A549 treated with Mapracorat at 1 μM for 4 hours (cell line): Measurements from ENCODE around the gene ALAS1. TPM values are rescaled to one million over a fixed set of nuclear protein-coding genes. Genes with fewer than 3 reads are reported as not detected.

Source experiments
- total RNA-seq: library from RNA; stranded (reverse); fragments of 200-300 nt; extraction: Qiagen RNA extraction; gene quantifications from 5 replicates; pipeline ENCODE4 v1.2.3, GENCODE V29; 2022

The ALAS1 gene
- 44.1 to 50.3 TPM (median 48.7 TPM) in 5 replicates for total RNA-seq

DNA sequence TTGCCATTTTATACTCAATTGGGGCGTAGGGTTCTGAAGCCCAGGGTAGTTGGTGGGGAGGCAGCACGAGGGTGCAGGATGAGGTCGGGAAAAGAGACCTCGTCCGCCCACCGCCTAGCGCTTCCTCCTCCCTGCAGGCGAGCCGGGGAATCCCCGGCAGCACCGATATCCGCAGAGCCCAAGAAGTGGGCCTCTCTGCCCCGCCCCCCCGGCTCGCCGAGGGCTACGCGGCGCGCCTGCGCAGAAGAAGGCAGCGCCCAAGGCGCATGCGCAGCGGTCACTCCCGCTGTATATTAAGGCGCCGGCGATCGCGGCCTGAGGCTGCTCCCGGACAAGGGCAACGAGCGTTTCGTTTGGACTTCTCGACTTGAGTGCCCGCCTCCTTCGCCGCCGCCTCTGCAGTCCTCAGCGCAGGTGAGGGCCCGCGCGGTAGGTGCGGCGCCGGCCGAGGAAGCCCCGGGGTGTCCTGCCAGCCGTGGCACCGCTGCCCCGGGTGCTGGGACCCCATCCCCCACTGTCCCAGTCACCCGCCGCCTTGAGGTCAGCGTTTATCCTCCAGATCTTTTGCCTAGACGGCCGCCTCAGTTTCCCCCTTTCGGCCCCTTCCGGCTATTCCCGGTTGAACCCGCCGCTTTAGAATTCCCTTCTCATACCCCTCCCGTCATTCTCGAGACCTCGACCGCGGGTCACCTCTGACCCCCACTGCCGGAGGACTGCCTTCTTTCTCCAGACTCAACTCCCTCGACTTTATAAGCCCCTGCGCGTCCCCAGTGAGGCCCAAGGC, at the start of gene ALAS1:
Gene ALAS1 (plus strand): TSS at position 319 of the 784 bp plus-strand sequence. CDS start 1,082 bp downstream, outside the sequence.

DNA sequence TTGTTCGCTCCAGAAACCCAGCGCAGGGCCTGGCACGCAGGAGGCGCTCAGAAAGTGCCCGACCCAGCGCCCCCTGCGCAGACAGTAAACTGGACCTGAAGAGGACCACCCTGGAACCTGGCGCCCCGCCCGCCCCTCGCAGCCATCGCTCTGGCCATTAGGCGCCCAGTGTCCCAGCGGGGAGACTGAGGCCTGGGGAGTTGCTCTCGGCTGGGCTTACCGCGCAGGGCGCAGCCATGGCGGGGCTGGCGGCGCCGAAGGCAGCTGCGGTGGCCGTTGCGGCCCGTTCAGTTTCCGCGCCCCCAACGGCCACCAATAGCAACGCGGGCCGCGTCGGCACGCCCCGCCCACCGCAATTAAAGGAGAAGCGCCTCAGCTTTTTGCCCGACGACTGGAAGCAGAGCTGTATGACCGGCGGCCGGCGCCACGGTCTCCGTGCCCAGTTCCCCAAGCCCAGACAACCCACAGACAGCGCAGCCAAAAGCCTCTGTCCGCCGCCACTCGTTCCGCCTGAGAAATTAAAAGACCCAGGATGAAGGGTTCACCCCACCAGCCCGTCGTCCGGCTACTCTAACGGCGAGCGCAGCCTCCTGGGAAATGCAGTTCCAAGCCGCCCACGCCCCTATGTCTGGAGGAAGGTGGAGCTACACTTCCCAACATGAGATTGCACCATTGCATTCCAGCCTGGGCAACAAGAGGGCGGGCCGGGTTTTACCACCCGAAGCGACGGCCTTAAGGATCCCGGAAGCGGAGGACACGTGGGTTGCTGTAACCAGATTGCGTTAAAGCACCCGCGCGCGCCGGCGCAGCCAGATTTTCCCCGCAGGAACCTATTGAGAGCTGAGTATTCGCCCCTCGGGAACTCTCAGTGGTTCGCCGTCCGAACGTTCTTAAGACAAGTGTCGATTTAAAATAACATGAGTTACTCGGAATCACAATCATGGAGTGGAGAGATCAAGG, 43.5 kb upstream of the ALAS1 start, which contains the start of gene POC1A:
Gene POC1A (minus strand): TSS at position 289 of the 960 bp plus-strand sequence. CDS start 51 bp downstream, at position 238.

DNA sequence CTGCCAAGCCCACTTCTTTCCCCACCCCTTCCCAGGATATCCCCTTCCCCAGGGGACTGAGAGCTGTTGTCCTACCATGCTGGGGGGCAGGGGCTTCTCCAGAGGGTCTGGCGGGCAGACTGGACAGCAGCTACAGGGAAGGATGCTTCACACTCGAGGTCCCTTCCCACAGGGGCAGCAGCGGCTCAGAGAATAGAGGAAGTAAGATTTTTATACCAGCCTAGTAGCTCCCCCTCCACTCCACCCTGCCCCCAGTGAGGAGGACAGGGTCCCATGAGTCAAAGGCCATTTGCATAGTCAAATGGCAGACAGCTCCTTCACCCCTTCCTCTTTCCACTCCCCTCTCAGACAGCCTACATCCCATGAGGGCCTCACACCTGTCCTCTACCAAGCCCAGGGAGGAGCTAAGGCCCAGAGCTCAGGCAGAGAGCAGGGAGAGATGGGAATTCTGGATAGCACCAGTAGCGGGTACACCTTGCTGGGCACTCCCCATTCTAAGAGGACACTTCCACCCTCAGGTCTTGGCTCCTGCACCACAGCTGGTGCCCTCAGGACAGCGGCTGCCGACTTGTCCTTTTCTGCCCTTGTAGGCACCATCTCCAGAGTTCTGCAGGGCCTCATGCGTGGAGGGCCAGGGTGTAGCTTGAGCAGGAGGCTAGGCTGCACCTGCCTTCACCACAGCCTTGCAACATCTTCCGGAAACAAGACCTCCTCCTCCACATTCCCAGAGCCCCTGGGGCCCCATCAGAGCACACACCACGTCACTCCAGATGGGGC, 27.7 kb downstream of the ALAS1 start, which contains the start of gene TLR9:
Gene TLR9 (minus strand): TSS at position 194 of the 777 bp plus-strand sequence. CDS start 116 bp downstream, at position 78.

DNA sequence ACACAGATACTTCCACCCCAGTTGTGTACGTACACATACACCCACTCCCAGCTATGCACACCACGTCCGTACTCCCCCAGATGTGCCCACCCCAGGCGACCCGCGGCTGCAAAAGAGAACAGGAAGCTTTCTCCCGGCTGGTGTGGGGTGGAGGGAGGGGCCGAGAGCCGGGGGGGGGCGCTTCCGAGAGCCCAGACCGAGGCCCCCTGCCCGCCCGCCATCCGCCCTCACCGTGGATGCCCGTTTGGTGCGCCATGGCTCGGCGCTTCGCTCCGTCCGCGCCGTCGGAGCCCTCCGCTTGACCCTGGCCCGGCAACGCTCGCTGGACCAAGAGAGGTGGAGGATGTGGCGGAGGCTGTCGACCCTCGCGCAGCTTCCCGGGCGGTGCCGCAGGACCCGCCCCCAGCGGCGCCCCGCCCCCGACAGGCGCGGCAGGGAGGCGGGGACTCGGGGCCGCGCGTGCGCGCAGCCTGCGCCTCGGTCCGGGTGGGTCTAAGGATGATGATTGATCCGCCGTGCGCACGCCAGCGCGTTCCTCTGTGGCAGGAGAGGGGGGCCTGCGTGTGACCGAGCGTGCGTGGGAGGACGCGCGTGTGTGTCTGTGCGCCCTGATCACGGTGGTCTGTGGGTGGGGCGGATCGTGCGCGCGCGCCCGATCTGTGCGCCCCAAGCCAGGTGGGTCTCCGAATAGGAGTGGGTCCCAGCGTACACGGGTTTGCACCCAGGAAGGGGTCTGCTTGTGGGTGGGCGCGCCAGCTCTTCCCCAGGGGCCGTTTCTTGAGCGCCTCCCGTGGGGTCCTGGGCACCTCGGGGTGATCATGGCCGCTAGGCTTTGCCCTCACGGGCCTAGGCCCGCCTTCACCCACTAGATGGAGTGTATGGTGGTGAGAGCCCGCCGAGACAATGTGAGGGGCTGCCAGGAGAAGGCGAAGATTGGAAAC, 41.1 kb downstream of the ALAS1 start, which contains the start of gene TWF2:
Gene TWF2 (minus strand): TSS at position 398 of the 941 bp plus-strand sequence. CDS start 142 bp downstream, at position 256.

DNA sequence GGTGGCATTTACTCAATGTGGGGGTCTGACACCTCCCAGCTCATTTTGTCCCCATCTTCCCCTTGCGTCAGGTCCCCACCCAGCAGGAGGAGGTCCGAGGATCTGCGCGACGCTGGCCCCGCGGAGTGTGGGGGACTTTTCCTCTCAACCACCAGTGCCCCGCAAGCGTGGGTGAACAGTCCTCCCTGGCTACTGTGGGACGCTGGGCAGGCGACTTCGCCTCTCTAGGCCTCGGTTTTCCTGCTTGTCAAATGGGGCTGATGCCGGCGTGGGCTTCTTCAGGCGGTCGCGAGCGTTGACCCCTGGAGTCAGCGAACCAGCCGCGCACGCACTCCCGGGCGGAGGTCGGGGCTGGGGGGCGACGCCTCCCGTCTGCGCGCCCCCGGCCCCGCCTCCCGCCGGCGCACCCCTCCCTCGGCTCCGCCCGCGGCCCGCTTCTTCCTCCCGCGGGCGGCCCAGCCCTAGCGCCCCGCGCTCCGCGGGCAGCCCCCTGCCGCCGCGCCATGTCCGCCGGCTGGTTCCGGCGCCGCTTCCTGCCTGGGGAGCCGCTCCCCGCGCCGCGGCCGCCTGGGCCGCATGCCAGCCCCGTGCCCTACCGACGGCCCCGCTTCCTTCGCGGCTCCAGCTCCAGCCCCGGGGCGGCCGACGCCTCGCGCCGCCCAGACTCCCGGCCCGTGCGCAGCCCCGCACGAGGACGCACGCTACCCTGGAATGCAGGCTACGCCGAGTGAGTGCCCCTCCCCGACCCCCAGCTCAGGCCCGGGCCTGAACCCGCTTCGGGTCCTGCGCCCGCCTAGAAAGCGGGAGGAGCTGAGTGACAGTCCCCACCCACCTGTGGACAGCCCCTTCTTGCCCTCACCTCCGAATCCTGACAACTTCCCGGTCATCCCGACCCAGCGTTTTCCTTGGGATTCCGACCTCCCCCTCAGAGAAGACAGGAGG, 47.6 kb downstream of the ALAS1 start, which contains the start of gene PPM1M:
Gene PPM1M (plus strand): TSS at position 438 of the 942 bp plus-strand sequence. CDS start 66 bp downstream, at position 504.

Other genes with a start within 250 kb of the ALAS1 start
- not detected in 5 replicates for gene GPR62, start 242.8 kb upstream of the ALAS1 start, total RNA-seq
- 11.3 to 15.3 TPM (median 13.9 TPM) in 5 replicates for gene PCBP4, start 230.7 kb upstream of the ALAS1 start, total RNA-seq
- 26.9 to 34.3 TPM (median 33.1 TPM) in 5 replicates for gene ABHD14B, start 224.1 kb upstream of the ALAS1 start, total RNA-seq
- 11.7 to 16.1 TPM (median 14.4 TPM) in 5 replicates for gene ABHD14A, start 223.1 kb upstream of the ALAS1 start, total RNA-seq
- 24.6 to 30.1 TPM (median 25.9 TPM) in 5 replicates for gene ACY1, start 214.6 kb upstream of the ALAS1 start, total RNA-seq
- gene RPL29, start 202.3 kb upstream of the ALAS1 start, total RNA-seq: 1,285 to 1,543 TPM (median 1,331 TPM) in 5 replicates
- 19.2 to 22.2 TPM (median 21.6 TPM) in 5 replicates for gene DUSP7, start 141.6 kb upstream of the ALAS1 start, total RNA-seq
- gene POC1A, start 43.7 kb upstream of the ALAS1 start, total RNA-seq: 14.6 to 19.0 TPM (median 17.5 TPM) in 5 replicates
- gene TLR9, start 27.5 kb downstream of the ALAS1 start, total RNA-seq: 0.07 TPM in 1 of 5 replicates, not detected in the others
- gene TWF2, start 41.0 kb downstream of the ALAS1 start, total RNA-seq: 58.6 to 74.2 TPM (median 73.5 TPM) in 5 replicates
- gene PPM1M, start 47.6 kb downstream of the ALAS1 start, total RNA-seq: 4.0 to 4.9 TPM (median 4.5 TPM) in 5 replicates
- 45.3 to 53.7 TPM (median 50.9 TPM) in 5 replicates for gene WDR82, start 80.5 kb downstream of the ALAS1 start, total RNA-seq
- 2.9 to 4.9 TPM (median 4.6 TPM) in 5 replicates for gene GLYCTK, start 89.7 kb downstream of the ALAS1 start, total RNA-seq
- 0.66 to 0.92 TPM (median 0.81 TPM) in 5 replicates for gene DNAH1, start 118.2 kb downstream of the ALAS1 start, total RNA-seq
- 28.5 to 40.9 TPM (median 38.8 TPM) in 5 replicates for gene BAP1, start 211.8 kb downstream of the ALAS1 start, total RNA-seq
- 2.9 to 4.5 TPM (median 3.4 TPM) in 5 replicates for gene PHF7, start 212.5 kb downstream of the ALAS1 start, total RNA-seq
- 0.04 to 0.12 TPM (median 0.06 TPM) in 5 replicates for gene SEMA3G, start 246.9 kb downstream of the ALAS1 start, total RNA-seq